Measurements from ENCODE around the gene METTL2B.
"Not testable (repeated sequence)": the region's sequence is repeated elsewhere in the genome, so short reads cannot be mapped to it uniquely, and the experiment has no call there.

The METTL2B gene

GRCh38 chr7:128550920-128551319, 74.4 kb downstream of the METTL2B start:
- no peak overlapping the region for H3K27ac ChIP-seq
- no peaks in the 10 kb centered on the region for H3K9me3 ChIP-seq
- H3K36me3 ChIP-seq = peaks cover 0 to 21% (median 20%) of the 10 kb centered on the region in 3 donors
- no peaks in the 10 kb centered on the region for H3K27me3 ChIP-seq
- H3K4me3 ChIP-seq = no peak overlapping the region
- TF ChIP-seq CTCF (IDR thresholded peaks at IDR 0.05) = no peak
- peaks cover 0 to 13% (median 1%) of the 10 kb centered on the region in 4 donors for H3K4me1 ChIP-seq
- DNase-seq = no peak
- intact Hi-C loops (cut with DNase I; ENCODE audit: low total_unique reads) = no loop called here

- DNase-seq; H3K9me3 ChIP-seq; H3K36me3 ChIP-seq; H3K4me3 ChIP-seq; H3K27me3 ChIP-seq; intact Hi-C loops (cut with DNase I; ENCODE audit: low total_unique reads); H3K27ac ChIP-seq; H3K4me1 ChIP-seq: not testable (repeated sequence)
These were observed 77.8 kb downstream of the METTL2B start for GRCh38 chr7:128554394-128554793.

Measured in tibial artery (tissue), 4 donors.